NCI-H524 (cell line): ENCODE measurements around the gene SRD5A3.
A peak's percentile ranks its signal among the peaks of the same experiment; 100 is the strongest.

Experiments
- DNase-seq, 2 experiments: peaks; one replicate each; lab custom pipeline; 2025; lab: John Stamatoyannopoulos, UW

The SRD5A3 gene

GRCh38 chr4:55345980-55346850, at the start of gene SRD5A3:
SRD5A3 (plus strand) TSS chr4:55346242; CDS start chr4:55346337, 95 bp downstream.
- peak; percentile 75 to 78 for DNase-seq

- no peak for DNase-seq
These were observed 48.7 kb upstream of the SRD5A3 start for GRCh38 chr4:55297346-55297745.

DNA sequence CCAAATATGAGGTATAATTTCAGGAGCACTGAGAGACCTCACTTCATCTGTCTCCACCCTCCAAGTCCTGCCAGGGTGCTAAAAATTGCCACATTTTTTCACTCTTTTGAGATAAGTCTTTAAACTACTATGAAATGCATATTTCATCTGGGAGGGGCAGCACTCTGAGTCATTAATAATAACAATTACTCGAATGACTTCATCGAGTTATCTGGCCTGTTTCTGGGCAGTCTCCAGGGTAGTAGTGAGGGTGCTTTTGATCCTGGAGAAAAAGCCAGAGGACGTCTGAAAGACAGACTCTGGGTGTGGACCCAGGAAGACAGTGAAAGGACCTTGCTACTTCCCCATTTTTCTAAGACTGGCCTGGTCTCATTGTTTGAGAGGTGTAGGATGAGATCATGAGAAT, 42.3 kb upstream of the SRD5A3 start:
- DNase-seq = no peak

DNA sequence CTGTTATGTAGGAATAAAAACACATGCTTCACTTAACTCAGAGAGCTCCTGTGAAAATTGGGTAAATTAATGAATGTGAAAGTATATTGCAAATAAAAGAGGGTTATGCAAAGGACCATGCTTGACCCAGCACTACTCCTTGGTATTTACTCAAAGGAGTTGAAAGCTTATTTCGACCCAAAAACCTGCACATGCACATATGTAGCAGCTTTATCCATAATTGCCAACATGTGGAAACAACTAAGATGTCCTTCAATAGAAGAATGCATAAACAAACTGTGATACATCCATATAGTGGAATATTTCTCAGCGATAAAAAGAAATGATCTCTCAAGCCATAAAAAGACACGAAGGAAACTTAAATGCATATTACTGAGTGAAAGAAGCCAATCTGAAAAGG, 41.7 kb upstream of the SRD5A3 start:
- no peak for DNase-seq

- DNase-seq = no peak
These were observed 38.0 kb upstream of the SRD5A3 start for GRCh38 chr4:55308071-55308470.

GRCh38 chr4:55311792-55312488, 34.1 kb upstream of the SRD5A3 start:
- DNase-seq = peak in 1 of 2 experiments; percentile 0

DNA sequence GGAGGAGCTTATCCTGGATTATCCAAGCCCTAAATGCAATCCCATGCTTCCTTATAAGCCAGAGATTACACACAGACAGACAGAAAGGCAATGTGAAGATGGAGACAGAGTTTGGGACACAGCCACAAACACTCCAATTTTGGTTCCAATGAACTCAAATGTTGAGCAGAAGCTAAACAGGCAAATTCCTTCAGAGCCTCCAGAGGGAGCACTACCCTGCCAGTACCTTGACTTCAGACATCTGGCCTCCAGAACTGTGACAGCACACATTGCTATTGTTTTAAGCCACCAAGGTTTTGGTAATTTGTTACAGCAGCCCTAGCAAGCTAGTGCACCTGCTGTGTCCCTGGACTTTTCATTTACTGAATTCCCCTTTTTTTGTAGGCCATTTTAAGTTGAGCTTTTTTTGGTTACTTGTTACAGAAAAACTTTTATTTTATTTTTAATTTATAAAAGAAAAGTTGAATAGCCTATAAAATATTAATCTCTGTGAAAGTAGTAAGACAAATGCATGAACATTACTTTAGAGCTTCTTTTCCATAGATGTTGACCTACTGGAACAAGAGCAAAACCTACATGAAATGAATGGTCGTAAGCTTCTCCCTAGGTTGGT, 33.4 kb upstream of the SRD5A3 start:
- peak; percentile 12 to 31 for DNase-seq

DNA sequence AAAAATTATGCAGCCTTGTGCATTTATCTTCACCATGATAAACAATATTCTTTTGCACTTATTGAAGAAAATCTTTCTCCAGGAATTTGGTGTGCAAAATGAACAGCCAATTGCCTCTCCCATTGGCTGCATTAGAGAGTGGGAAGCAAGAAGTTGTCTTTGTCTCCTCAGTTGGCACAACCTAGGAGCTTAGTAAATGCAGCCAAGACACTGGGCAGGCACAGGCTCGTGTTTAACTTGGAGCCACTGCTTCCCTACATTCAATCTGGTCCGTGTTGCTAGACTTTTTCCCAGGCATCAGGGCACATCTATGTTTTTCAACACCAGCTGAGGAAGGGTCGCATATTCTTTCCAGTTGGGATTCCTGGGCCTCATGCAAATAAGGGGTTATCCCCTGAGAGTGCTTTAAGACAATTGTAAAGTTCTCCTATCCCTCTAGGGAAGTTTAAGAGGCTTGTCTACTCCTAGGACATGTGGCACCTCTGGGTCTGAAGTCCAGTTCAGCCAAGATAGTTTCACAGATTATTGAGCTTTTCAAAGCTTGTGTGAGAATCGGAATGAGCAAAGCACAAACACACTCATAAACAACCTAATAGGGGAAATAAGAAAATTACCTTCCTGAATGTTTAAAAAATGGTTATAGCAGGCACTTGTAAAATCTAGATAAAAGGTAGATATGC, 31.8 kb upstream of the SRD5A3 start:
- no peak for DNase-seq

- DNase-seq = no peak
These were observed 27.6 kb upstream of the SRD5A3 start for GRCh38 chr4:55318175-55319129.

- peak; percentile 65 to 91 for DNase-seq
These were observed 24.3 kb upstream of the SRD5A3 start for GRCh38 chr4:55321707-55322264.

GRCh38 chr4:55323375-55323774, 22.7 kb upstream of the SRD5A3 start:
- DNase-seq = no peak

GRCh38 chr4:55326629-55327028, 19.4 kb upstream of the SRD5A3 start:
- DNase-seq = no peak

GRCh38 chr4:55329012-55329411, 17.0 kb upstream of the SRD5A3 start:
- DNase-seq = no peak

DNA sequence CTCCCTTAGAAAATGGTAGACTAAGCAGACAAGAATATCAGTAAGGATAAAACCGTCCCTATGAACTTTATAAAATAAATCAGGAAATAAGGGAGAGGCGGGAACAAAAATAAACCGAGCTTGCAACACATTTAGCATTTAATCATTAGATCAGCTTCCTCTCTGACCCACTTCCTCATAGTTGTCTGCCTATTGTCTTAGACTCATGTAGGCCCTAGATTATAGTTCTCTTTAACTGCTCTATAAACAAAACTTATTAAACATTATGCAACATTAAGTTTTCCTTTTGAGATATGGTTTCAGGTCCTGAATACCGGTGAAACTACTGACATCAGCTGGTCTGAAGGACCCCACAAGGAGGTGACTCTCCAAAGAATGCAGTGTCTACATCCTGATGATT, 15.8 kb upstream of the SRD5A3 start:
- no peak for DNase-seq

GRCh38 chr4:55336138-55337034, 9.7 kb upstream of the SRD5A3 start:
- DNase-seq = no peak

- no peak for DNase-seq
These were observed 8.1 kb upstream of the SRD5A3 start for GRCh38 chr4:55337944-55338343.

DNA sequence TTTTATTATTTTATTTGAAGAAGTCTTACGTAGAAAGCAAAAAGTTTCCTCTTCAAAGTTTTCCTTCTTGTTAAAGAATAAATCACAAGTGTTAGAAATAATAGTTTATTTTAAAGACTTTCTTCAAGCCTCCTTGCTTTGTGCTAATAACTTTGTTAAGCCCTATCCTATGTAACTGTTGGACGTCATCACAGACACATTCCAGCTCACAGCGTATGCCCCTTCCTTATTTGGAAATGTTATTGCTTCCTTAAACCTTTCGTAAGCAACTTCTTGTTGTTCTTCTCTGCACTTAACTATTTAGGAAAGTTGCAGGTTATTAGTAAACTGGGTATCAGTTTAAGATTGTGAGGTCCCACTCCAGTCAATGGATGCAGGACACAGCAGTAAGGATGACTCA, 7.6 kb upstream of the SRD5A3 start:
- no peak for DNase-seq

DNA sequence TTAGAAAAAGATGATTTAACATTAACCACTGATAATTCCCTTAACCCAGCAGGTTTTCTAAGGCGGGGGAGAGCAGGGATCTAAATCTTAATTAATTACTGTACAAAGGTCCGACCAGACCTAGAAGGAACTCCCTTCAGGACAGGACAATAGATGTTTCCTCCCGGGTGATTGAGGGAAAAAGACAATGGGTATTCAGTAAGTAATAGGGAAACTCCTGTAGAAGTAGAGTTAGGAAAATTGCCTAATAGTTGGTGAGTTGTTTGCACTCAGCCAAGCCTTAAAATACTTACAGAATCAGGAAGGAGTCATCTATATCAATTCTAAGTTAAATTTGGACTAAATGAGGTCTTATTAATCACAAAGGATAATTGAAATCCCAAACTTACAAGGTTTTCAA, 5.8 kb upstream of the SRD5A3 start:
- no peak for DNase-seq

- DNase-seq = peak in 1 of 2 experiments; percentile 41
These were observed 2.2 kb upstream of the SRD5A3 start for GRCh38 chr4:55343887-55344286.

DNA sequence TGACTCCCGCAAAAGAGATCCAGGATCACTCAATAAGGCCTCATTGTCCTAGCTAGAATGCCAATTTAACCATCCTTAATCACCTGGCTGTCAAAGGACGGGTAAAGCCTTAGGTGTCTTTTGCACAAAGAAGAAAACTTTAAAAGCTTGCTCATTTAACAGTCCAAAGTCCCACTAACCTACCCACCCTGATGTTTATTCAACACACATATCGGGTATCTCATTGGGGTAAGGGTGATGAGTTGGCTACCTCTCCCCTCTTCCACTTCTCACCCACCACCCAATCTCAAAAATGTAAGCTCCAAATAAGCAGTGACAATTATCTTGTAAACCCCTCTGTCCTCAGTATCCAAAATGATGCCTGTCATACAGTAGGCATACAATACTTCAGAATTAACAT, 988 bp upstream of the SRD5A3 start:
- DNase-seq = no peak
